ENCODE results near the gene EML6.
A peak's percentile ranks its signal among the peaks of the same experiment; 100 is the strongest.

The EML6 gene

DNA sequence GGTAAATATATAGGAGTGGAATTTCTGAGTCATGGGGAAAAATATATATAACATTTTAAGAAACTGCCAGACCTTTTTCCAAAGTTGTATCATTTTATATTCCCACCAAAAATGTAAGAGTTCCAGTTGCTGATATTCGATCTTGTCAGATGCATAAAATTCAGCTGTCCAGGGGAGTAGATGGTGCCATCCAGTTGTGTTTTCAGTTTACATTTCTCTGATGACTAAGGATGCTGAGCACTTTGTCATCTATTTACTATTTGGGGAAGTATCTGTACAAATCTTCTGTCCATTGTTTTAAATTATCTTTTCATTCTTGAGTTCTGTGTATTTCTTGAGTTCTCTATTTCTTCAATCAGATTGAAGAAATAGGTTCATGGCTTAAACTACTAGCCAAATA is 200.7 kb downstream of the EML6 start:
- no peak for DNase-seq

DNA sequence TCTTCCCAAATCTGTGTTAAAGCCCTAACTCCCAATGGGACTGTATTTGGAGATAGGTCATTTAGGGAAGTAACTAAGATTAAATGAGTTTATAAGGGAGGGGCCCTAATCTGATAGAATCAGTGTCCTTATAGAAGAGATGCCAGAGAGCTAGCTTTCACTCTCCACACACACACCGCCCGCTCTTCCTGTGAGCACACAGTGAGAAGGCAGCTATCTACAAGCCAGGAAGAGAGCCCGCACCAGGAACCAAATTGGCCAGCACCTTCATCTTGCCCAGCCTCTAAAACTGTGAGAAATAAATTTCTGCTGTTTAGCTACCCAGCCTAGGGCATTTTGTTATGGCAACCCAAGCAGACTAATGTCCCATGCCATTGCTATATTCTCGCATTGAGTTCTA is 201.6 kb downstream of the EML6 start:
- DNase-seq = no peak

DNA sequence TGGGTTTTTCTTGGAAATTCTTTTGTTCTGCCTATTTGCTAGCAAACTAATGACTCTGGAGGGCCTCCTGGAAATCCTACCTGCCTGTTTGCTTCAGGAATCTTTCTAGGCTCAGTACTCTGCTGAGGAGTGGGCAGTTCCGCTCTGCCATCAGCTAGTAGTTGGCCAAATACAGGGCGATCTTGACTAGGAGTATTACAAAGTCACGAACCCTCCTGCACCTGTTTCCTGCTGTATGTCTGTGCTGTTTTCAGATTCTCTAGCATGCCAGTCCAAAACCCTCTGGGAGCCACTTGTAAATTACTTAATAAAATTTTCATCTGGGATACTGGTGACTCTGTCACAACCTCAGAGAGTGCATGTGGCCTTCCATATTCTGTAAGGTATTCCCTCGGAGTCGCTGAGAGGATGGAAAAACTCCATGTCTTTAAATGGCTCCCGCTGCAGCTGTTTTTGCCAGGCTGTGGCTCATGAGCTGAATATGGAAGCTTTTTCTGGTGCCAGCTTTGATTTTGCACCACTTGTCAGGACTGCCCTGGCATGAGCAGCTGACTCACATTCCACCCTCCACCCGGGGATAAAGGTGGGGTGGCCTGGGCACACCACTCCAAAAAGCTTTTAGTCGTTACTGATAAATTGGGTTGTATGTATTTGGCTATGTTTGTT is 203.8 kb downstream of the EML6 start:
- no peak for DNase-seq

DNA sequence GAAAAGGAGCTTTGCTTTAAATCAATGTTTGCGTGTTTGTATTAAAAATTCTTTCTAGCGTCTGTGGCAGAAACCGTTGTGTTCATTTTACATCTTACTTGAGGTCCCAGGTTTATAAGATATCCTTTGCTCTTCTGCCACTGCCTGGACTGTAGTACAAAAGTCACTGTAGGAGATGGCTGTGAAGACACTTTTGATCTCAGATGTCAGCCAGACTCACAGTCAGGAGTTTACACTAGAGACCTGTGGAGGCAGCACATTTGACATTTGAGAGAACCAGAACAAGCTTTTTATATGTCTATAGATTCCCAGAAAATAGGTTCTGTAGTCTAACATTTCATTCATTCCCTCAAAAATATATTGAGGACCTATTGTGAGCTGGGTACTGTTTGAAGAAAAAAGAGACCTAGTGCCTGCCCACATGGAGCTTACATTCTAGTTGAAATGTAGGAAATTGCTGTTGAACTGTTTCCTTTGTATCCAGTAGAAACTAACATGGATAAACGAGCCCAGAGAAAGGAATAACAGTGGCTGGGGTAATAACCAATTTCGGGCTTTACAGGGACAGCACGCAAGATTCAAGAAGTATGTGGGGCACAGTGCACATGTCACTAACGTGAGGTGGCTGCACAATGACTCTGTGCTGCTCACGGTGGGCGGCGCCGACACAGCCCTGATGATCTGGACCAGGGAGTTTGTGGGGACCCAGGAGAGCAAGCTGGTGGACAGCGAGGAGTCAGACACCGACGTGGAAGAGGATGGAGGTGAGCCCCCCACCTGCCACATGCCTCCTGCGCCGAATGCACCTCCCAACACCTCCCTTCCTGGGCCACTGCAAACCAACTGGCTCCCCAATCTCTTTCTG is 204.5 kb downstream of the EML6 start:
- DNase-seq = no peak

- no peak for DNase-seq
Observed at GRCh38 chr2:54928719-54929118, 205.3 kb downstream of the EML6 start.

- no peak for DNase-seq
Observed at GRCh38 chr2:54931473-54931872, 208.0 kb downstream of the EML6 start.

DNA sequence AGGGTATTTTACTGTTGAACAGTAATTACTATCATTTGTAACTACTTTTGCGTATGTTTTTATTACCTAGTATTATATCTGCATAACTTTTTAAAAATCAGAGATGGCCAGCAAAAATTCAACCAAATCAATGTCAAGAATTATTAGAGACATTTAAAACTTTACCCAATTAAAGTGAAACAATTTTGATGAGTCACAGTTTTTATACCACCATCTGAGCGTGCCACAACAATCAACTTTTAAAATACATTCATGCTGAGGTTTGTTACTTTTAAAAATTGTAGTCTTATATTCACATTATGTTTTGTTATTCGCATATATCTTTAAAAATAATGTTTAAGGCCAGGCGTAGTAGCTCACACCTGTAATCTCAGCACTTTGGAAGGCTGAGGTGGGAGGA is 211.9 kb downstream of the EML6 start:
- no peak for DNase-seq

DNA sequence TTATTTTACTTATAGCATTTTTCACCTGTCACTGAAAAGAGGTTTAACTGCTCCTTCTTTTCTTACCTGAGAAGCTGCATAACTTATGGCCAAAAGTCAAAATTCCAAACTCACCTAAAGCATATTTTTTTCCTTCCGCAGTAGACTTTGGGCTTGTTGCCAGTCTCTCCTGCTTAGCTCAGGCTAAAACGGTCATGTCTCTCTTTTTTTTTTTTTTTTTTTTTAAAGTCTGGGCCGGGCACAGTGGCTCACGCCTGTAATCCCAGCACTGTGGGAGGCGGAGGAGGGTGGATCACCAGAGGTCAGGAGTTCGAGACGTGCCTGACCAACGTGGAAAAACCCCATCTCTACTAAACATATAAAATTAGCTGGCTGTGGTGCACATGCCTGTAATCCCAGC is 213.3 kb downstream of the EML6 start:
- DNase-seq = no peak

GRCh38 chr2:54939446-54940118 is 216.1 kb downstream of the EML6 start:
- no peak for DNase-seq

GRCh38 chr2:54940723-54941122 is 217.3 kb downstream of the EML6 start:
- no peak for DNase-seq

DNA sequence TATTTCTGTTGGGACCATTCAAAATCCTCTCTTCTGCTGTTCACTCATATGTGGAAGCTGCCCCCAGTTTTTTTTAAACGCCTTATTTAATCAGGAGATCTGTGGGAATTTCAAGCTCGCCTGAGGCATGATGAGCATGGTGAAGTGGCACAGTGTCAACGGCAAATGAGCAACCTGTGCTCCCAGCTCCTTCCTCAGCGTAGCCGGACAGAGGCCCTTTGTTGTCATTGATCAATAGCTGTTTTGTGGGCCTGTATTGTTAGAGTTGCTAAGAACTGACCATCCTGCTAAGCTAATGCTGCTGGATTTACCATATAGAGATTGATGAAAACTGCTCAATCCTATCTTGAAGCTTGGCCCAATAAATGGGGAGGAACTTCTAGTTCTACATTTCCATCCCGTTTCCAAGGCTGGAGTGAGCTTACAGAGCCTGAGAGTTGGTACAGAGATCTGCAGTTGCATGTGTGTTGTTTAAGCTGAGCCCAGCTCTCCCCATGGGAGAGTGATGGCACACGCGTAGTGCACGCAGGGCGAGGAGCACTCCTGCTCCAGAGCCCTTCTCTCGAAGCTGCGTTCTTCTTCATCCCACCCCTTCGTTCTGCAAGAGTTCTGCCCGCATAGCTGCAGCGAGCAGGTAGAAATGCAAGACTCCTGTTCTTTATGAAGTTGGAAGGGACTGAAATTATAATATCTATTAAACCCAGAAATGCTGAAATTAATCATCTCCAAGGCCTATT is 218.0 kb downstream of the EML6 start:
- no peak for DNase-seq

DNA sequence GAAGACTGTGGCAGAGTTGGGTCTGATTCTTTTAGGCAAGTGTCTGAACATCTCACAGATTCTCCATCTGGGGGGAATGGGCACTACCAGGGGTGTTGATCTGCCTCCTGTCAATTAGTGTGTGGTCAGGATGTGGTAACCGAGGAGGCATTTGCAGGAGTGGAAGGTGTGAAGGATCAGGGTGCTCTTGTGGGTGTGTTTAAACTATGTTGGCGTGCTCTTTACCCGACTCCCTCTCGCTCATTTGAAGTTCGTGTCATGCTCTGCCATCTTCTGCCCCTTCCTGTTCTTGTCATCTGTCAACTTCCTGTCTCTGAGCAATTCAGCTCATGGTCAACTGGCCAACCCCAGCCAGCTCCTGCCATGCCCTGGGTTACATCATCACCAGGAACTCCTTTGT is 218.9 kb downstream of the EML6 start:
- peak; percentile 57 for DNase-seq

- DNase-seq = no peak
Observed at GRCh38 chr2:54944724-54945326, 221.4 kb downstream of the EML6 start.

GRCh38 chr2:54945391-54946219 is 222.1 kb downstream of the EML6 start:
- no peak for DNase-seq

- DNase-seq = no peak
Observed at GRCh38 chr2:54946220-54946805, 222.9 kb downstream of the EML6 start.

DNA sequence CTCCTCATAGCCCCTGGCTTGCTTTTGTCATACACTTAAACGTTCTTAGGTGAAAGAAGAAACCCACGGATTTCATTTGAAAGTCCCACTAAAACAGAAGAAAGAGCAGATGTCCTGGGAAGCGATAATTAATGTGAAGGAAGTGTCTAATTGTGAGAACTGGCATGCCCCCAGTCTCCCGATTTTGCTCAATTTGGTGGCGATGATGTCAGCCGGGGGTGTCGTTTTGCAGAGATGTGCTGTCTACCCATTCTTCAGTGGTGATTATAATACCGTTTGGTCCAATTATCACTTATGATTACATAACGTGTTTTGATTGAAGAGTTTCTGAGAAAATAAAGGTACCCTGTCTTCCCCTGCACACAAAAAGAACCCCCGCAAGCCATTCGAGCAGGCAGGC is 223.7 kb downstream of the EML6 start:
- no peak for DNase-seq

DNA sequence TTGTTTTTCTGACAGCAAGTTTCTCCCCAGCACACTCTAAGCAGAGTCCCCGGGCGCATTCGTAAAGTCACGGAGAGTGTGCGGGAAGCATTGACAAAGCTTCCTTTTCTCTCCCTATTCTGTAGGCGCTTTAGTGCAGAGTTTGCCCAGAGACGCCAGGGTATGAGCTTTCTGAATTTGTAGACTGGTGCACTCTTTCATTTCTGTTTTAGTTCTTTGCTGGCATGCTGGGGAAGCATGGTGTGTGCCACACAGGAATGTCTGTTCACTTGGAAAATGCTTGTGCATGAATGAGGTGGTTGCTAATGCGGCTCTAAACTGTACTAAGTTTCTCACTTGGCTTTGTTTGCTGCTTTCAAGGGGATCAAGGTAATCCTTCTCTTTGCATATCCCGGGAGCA is 224.2 kb downstream of the EML6 start:
- no peak for DNase-seq

GRCh38 chr2:54948120-54948519 is 224.7 kb downstream of the EML6 start:
- no peak for DNase-seq

- DNase-seq = no peak
Observed at GRCh38 chr2:54949431-54949830, 226.0 kb downstream of the EML6 start.

DNA sequence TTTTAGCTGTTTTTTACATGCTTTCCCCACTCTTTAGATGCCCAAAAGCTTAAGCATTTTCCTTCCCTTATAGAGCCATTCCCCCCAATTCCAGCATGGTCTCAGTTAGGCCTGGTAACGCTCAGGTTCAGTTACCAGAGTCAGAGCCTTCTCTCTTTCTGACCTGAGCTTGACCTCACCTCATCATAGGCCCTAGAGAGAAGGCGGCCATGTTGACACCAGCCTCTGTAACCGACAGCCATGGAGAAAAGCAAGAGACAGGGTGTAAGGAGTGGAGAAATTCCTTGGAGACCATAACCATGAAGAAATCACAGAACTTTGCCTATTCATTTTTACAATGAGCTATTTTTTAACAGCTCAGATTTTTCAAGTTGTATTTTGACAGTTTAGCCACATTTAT is 227.3 kb downstream of the EML6 start:
- no peak for DNase-seq

DNA sequence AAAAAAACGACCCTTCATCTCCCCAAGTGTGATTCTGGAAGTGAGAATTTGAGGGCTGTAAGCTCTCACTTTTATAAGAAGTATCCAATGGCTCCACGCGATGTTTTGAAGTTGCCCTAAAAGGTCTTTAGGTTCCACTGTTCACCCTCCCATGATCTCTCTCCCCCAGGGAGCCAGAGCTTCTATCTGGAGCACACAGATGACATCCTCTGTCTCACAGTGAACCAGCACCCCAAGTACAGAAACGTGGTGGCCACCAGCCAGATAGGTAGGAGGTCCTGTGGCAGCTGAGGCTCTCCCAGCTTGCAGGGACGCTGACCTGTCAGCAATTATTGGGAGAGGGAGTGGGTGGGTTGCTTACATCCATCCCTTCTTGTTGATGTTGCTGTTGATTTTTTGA is 229.0 kb downstream of the EML6 start:
- no peak for DNase-seq

Measured in CD4-positive, alpha-beta T cell treated with Interleukin-12 subunit alpha and Interleukin-12 subunit beta, for 1 hour (primary cell).